HG03575 (cell line): ENCODE measurements around the gene SIGLEC12.

Experiments used
- ATAC-seq: cut with Tn5 transposase; IDR thresholded peaks from one replicate; pipeline ENCODE4 v1.9.1; 2021; ENCODE audit not compliant: unreplicated experiment, insufficient number of reproducible peaks, low FRiP score; ENCODE audit errors: extremely low read depth

Gene SIGLEC12

DNA sequence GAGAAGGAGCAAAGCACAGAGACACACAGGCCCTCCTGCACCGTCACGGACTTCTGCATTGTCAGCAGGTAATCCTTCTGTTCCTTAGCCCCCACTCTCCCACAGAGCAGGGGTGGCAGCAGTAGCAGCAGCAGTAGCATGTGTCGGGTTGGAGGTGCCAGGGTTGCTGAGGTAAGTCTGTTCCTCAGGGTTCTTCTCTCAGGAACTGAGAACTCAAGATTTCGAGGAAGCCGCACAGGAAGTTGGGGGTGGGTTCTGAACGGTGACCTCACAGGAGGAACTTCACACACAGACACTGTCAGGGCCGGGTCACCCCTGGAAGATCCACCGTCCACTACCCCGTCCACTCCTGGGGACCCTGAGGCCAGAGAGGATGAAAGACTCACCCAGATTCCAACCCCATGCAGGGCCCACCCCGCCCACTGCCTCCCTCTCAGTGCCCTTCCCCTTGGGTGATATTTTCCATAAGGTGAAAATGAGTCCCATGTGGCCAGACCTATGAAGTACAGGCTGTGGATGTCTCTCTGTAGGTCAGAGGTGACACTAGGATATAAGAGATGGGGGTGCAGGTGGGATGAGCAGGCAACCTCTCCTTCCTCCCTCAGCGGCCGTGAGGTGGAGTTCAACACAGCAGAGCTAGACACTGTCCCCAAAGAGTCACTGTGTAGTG, at the start of gene SIGLEC12:
TSS of gene SIGLEC12 (minus strand) at position 207 of the 670 bp plus-strand sequence. CDS start at position 140, 67 bp downstream.
- ATAC-seq = no peak

DNA sequence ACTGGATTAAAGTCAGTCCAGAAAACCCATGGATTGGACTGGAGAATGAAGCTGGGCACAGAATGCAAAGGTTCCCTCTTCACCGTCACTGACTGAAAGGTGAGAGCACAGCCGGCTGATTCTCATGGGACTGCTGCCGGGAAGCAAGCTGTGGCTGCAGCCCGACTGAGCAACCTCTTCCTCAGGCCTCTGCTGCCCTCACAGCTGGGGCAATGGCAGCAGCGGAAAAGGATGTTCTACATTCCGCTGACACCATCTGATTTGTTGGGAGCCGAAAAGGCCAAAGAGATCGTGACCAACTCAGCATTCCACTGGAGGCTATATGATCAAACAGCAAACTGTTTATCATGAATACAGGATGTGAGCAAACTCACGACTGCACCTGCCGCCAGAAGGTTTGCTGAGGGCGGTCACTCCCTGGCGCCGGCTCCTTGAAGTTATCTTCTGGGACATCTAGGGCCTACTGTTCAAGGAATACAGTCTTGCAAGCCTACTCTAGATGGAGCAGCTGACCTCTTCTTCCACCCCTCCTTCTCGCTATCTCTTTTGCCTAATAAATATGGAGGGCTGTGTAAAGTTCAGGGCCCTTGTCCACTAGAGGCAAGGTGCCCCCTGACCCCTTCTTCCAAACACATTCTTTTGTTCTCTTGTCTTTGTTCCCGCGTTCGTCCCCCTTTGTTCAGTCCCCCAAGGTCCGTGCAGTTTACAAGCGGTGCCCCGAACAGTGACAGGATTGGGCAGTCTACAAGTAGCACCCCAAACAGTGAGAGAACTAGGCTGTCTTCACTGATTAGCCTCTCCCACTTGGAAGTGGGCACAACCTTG, 49.5 kb upstream of the SIGLEC12 start:
- ATAC-seq = no peak

DNA sequence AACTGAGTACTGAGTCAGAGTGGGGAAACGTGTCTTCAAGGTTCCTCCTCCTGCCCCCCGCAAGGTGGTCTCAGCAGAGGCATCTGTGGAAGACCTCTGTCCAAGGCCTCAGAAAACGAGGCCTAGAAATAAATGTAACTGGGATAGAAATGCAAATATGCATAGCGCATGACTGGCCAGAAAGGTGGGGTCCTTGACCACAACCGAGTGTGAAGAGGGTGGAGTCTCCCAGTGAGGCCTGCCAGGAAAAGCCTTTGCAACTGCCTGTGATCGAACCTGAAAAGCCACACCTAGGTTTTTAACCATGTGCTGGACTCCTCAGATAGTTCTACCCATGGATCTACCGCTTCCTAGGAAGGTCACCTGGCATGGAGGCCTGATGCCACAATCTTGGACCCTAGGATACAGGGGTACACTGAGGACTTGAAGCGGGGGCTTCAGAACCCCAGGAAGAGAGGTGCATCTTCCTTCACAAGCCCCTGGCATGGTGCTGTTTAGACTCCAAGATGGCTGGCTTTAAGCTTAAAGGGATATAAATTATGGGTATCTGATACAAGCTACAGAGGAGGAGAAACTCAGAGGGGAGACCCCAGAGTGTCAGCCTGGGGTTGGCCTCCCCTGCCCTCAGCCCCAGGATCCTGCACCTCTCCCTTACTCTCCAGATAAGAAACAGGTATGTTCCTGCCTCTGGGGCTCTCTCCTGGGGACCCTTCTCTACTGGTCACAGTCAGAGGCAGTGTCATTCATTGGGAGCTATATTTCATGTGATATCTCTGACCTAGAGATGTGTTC, 48.1 kb upstream of the SIGLEC12 start:
- no peak for ATAC-seq

DNA sequence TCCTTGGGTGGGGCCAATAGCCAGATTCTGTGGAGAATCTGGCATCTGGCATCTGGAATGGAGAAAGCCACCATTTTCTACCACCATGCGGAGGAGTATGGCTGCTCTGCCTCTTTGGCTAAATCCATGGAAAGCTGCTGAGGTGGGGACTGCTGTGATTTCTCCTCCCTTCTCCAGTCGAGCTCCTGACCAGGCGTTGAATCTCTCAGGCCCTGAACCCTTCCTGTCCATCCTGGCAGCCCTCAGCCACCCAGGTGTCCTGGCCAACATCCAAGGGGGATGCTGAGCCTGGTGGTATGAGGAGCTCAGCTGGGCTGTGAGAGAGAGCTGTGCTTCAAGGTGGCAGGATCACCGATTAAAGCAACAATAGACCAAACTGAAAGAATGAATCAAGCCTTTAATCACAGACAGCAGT, 47.3 kb upstream of the SIGLEC12 start:
- no peak for ATAC-seq

DNA sequence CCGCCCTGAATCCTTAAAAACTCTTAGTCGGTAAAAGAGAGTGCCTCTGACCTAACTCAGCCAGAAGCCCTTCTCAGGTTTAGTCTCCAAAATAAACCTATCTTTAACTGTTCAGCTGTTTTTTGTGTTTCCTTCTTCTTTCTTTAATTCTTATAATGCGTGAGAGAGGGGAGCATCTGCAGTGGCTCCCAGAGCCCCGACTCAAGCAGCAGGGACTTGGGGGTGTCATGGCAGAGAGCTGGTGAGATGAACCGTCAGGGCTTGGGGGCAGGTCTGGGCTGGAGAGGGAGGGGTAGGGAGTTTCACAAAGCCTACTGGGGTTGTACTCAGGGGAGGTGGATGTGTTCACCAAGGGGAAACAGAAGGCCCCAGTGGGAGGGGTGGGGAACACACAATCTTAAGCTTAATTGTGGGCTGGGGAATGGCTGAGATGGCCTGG, 46.6 kb upstream of the SIGLEC12 start:
- ATAC-seq = no peak

DNA sequence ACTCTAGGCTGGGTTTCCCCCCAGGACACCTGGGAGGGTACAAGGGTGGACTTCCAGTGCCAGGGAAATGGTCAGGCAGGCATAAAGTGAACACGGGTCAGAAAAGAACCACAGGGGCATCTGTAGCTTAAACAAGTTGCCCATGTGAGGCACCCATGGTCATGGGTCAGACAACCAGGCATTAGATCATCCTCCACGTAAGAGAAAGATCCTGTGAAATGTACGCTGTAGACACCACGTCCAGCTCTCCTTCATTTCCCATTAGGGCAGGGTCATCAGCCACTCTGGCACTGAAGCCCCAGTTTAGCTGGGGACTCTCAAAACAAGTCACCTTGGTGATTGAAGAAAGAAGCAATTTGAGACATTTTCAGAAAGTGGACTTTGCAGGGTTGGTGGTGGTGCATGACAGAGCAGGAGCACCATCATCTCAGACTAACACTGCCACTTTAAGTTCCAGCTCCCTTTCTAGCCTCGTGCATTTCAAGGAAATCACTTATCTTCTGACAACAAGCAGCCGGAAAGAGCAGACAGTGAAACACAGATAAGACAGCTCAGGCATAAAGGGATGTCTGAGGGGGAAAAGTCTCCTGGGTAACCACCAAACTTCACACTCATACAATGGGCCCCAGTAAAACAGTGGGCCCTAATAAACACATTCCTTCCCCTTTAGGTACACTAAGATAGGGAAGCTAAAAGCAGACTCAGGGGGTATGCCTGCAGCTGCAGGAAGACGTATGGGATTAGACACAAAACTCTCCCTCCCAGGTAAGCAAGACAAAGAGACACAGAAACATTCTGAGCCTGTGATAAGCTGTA, 46.0 kb upstream of the SIGLEC12 start:
- no peak for ATAC-seq

DNA sequence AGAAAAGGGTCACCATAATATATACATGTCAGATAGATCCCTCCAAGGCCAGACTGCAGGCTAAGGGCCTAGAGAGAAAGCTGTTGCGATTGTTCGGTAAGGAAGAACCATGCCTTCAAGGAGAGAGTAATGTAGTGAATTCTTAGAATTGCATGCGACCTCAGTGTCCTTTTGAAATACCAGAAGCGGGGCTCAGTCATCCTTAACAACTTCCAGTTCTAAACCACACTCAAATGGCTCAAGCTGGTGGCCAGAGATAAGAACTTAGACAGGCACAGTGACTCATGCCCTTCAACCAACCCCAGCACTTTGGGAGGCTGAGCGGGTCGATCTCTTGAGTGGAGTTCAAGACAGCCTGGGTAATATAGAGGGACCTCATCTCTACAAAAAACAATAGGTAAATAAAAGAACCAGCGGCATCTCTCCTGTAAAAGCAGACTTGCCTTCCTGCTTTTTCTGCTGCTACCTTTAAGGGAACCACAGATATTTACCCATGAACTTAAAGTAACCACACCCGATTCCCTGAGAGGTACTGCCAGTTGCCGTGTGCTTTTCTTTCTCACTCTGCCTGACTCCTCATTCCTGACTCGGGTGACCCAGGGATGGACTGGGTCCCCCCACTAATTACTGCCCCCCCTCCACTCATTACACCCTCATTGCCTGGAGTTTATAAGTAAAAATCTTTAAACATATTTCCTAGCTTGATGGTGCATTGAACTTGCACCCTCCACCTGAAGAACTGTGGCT, 45.2 kb upstream of the SIGLEC12 start:
- ATAC-seq = no peak

DNA sequence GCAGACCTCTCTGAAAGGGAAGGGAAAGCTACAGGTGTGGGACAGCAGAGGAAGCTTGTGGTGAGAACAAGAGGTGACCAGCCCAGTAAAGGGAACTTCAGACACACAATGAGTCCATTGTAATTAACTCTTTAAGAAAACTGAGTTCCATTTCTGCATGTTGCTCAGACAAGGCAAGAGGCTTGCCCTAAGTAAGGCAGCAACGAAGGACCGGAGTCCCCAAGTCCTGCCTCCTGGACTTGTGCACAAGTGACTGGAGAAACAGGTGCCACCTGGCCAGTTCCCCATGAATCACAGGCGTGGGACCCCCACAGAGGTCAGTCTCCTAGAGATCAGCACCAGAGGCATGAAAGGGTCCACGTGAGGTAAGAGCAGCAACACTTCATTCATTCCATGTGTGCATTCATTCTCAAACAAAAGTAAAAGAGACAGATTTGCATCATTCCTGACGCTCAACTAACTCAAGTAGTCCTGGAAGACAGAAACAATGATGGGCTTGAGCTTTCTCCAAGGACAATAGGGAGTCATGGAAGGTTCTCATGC, 44.6 kb upstream of the SIGLEC12 start:
- ATAC-seq = no peak

DNA sequence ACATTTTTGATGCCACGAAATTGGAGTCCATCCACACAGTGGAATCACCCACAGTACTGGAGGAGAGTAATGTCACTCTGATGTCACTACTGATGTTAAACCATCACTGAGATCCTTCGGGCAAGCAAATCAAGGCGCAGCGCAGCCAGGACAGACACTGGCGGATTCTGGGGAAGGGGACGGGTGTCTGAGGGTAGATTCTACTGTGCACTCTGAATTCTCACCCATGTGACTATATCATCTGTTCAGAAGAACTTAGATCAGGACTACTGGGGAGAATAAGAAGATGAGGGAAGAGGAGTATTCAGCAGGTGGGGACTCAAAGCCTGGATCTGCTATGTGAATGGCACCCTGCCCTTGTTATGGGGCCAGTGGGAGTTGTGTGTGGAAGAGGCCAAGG, 42.4 kb upstream of the SIGLEC12 start:
- ATAC-seq = no peak

DNA sequence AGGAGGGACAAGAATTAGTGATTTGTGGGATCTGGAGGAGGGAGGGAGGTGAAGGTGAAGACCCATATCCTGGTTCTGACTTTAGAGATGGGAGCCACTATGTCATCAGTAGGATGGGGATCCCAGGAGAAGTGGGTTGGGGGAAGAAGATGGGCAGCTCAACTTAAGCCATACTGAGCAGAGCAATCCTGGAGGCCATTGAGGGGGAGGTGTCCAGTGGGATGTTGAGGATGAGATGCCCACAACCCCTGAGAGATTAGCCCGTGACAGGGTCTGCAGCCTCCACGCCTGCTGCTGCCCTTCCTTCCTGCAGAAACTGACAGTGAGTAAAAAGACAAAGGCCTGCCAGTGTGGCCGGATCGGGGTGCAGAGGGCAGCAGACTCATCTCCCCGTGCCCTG, 41.1 kb upstream of the SIGLEC12 start:
- ATAC-seq = no peak

DNA sequence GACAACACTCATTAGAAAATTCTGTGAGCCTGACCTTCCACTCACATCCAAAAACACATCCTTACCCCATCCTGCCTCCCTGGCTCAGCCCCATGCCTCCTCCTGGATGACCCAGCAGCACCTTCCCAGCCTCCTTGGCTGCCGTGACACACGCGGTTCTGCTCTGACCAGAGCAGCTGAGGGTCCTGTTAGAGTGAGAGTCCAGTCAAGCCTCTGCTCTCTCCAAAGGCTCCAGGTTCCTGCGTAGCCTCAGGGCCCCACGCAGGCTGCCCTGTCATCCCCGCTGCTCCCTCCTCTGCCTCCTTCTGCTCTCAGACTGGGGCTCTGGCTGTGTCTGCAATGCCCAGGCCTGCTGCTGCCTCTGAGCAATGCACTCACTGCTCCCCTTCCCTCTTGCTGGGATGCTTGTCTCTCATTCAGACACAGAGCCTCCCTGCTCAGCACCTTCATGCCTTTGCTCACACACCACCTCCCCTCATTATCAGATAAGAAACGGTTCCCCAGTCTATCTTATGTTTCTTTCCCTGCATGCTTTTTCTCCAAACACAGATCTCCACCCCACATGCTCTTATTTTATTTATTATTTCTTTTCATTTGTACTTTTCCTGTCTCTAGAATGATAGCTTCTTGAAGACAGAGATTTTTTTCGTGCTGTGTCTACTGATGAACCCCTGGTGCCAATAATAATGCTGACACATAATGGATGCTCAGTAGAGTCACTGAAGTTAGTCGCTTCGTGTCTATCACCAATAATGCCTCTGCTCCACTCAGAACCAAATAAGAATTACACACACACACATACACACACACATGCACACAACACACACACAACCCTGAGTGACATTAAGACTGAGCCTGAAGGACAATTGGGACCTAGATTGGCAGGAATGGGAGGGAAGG, 40.1 kb upstream of the SIGLEC12 start:
- ATAC-seq = no peak

DNA sequence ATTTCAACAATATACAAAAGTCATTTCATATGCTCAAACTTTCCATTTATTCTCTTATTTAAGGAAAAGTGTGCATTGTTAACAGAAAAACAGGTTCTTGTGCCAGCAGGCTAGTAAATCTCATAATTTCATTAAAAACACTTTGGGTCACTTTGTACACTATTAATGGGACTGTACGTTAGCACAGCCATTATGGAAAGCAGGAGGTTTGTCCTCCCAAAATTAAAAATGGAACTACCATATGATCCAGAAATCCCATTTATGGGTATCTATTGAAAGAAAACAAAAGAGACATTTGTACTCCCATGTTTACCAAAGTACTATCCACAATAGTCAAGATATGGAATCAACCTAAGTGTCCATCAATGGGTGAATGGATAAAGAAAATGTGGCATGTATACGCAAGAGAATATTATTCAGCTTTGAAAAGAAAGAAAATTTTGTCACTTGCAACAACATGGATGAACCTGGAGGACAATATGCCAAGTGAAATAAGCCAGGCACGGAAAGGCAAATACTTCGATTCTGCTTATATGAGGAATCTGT, 38.3 kb upstream of the SIGLEC12 start:
- no peak for ATAC-seq

DNA sequence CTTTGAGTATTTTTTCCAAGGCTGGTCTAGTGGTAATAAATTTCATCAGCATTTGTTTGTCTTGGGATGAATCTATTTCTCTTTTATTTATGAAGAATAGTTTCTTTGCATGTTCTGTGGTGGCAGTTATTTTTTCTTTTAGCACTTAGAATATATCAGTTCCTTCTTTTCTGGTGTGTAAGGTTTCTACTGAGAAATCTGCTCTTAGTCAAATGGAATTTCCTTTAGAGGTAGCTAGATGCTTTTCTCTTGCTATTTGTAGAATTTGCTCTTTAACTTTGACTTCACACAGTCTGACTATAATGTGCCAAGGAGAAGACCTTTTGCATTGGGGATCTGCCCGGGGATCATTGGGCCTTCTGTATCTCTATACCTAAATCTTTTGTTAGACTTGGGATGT, 33.9 kb upstream of the SIGLEC12 start:
- no peak for ATAC-seq

DNA sequence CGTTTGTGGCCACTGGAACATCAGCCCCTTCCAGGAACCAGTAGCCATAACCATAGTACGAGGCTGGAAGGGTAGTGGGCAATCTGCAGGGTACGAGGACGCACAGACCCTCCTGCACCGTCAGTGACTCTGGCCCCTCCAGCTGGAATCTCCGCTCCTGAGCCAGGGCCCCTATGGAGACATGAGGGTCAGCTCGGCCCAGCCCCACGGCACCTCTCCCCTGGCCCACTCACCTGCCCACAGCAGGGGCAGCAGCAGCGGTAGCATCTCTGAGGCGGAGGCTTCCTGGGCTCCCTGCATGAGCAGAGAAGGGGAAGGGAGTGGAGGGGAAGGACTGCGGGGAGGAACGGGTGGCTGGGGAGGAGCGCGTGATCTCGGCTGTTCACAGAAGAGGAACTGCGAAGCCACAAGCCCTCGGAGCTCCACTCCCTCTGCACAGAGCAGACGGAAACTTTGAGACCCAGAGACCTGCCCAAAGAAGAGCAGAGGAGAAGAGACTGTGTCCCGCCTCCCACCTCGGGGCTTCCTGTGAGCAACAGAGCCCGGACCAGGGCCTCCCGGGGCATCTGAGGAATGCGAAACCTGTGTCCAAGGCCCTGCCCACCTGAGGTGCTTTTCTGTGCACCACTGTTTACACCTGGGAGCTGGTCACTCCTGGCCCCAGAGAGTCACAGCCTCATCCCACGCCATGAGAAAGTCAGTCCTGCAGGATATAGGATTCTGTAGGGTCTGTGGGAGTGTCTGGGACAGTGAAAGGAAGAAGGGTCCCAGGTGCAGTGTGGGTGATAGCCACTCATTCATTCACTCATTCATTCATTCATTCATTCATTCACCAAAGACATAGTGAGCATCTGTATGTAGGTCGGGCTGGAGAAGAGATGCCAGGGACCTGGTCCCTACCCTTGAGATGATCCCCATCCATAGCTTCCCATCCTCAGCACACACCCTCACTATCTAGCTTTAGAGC, 30.0 kb upstream of the SIGLEC12 start, which contains the start of gene SIGLEC6:
TSS of gene SIGLEC6 (minus strand) at position 322 of the 967 bp plus-strand sequence. CDS start at position 300, 22 bp downstream.
- no peak for ATAC-seq

DNA sequence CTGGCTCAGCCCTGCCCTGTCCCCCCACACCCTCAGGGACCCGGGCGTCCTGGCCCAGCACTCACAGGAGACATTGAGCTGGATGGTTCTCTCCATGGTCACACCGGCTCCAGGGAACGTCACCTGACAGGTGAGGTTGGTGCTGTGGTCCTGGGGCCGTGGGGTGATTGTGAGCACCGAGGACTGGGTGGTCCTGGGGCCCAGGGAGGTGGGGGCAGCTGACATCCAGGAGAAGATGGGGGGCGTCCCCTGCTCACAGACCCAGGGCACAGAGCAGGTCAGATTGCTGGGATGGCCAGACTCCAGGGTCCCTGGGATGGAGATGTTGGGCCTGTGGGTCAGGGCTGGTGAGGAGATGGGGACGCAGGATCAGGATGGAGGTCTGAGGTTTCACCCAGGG, 29.0 kb upstream of the SIGLEC12 start:
- ATAC-seq = no peak

DNA sequence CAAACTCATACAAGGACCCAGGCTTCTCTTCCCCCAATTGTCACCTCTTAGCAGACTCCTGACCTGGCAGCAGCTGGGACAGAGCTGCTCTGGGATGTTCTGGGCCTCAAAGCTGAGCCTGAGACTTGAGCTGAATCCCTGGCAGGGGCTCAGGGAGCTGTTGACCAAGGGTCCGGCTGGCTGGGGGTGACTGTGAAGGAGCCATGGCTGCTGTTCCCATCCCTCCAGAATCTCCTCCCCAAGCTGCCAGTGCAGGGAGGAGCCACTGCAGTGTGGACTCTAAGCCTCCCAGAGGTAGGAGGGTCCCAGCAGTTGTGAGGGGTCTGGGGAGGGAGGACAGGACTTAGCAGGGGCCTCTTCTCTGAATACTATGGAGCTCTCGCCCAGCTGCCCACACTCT, 27.7 kb upstream of the SIGLEC12 start:
- no peak for ATAC-seq
